ENCODE data around the gene GPR18.

GPR18 gene

GRCh38 chr13:99207511-99207910 lies 50.7 kb downstream of the GPR18 start:
- no peak for DNase-seq (ENCODE audit: low read depth)

DNA sequence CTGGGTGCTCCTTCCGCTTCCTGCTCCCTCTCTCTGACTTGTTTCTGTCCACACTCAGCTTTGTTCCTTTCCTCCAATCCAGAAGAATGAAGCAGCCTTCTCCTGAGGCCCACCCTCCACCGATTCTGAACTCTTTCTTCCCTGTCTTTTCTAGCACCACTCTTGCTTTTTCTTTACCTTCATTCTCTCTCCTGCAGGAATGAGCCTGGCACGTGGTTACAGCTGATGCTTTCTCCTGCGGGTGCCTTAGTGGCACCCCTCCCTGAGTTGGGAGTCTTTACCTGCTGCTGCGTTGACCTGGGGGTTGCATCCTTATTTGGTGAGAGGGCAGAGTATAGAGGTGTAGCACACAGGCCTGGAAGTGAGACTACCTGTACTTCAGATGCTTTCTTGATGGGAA lies 51.3 kb downstream of the GPR18 start:
- DNase-seq (ENCODE audit: low read depth): no peak

DNA sequence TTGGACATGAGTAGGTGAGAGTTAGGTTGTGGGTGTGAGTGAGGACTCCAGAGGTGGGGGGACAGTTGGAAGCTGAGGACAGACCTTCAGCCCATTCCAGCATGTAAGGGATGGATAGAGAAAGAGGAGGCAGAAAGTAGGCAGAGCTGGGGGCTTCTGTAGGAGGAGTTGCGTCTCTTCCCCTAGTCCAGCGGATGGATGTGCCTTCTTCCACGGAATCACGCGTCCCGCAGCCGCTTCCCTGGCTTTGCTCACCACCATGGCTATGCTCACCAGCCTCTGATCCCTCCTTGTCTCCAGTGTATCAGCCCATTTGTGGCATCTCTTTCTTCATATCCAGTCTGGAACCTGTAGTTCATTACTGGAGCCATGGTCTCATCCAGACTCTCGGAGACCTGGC lies 52.0 kb downstream of the GPR18 start:
- no peak for DNase-seq (ENCODE audit: low read depth)

GRCh38 chr13:99205621-99206220 lies 52.5 kb downstream of the GPR18 start:
- DNase-seq (ENCODE audit: low read depth): no peak

Data from T-helper 22 cell (primary cell).